Activated CD8-positive, alpha-beta T cell treated with anti-CD3 and anti-CD28 coated beads for 36 hours (primary cell): Measurements from ENCODE around the gene LYRM9. TPM values are rescaled to one million over a fixed set of nuclear protein-coding genes. Genes with fewer than 3 reads are reported as not detected.

Source experiments
- ATAC-seq: fragments of 200-7000 bp; cut with Tn5 transposase; one replicate; pipeline ENCODE4 v1.10.0; 2021; ENCODE audit warnings: mild to moderate bottlenecking, moderate library complexity
- CTCF ChIA-PET: fragments of 350-600 bp; sonication (Branson Sonifier 250); formaldehyde crosslinking; loops from one replicate; lab custom pipeline; 2021; ENCODE audit warnings: antibody characterized with exemption; lab: Charles Lee
- POLR2A ChIA-PET: fragments of 350-600 bp; sonication (Branson Sonifier 250); formaldehyde crosslinking; loops from one replicate; lab custom pipeline; 2021; ENCODE audit warnings: antibody characterized with exemption; lab: Charles Lee
- DNase-seq: peaks from one replicate; pipeline ENCODE4 v3.0.0-alpha.2; 2020
- H3K27ac Mint-ChIP-seq: one replicate; pipeline ENCODE4 v1.8.0; 2021; ENCODE audit warnings: mild to moderate bottlenecking, mixed read lengths
- H3K27me3 Mint-ChIP-seq: one replicate; pipeline ENCODE4 v1.8.0; 2021; ENCODE audit warnings: mixed read lengths
- H3K36me3 Mint-ChIP-seq: one replicate; pipeline ENCODE4 v1.8.0; 2021; ENCODE audit warnings: low read depth, mixed read lengths
- H3K4me1 Mint-ChIP-seq: one replicate; pipeline ENCODE4 v1.8.0; 2021; ENCODE audit warnings: low read depth, mixed read lengths
- H3K4me3 Mint-ChIP-seq: one replicate; pipeline ENCODE4 v1.8.0; 2021; ENCODE audit warnings: mild to moderate bottlenecking, moderate library complexity, mixed read lengths
- H3K9me3 Mint-ChIP-seq: one replicate; pipeline ENCODE4 v1.8.0; 2021; ENCODE audit warnings: mixed read lengths
- CTCF ChIP-seq: fragments of 200-600 bp; IDR thresholded peaks from one replicate; pipeline ENCODE4 v1.8.0; 2022; ENCODE audit warnings: antibody characterized with exemption, mild to moderate bottlenecking
- intact Hi-C: fragments of 100-400 bp; cut with micrococcal nuclease; formaldehyde crosslinking; loops from one replicate; pipeline ENCODE4 v1.10.0; 2022
- total RNA-seq, 2 experiments: library from RNA; stranded (reverse); gene quantifications; one replicate each; pipeline ENCODE4 v1.2.3, GENCODE V29; 2021

The LYRM9 gene
- total RNA-seq, 2 experiments from 2014 or later = 3.1 to 3.5 TPM

- Mint-ChIP-seq H3K27ac (no peak overlapping the region), H3K4me3 (no peak overlapping the region), H3K9me3 (no peaks in the 10 kb centered on the region), H3K27me3 (no peaks in the 10 kb centered on the region), H3K36me3 (no peaks in the 10 kb centered on the region), H3K4me1 (no peaks in the 10 kb centered on the region)
- ChIA-PET POLR2A (no interaction called here), CTCF (no interaction called here)
- no peak for ATAC-seq
- intact Hi-C loops = no loop called here
- DNase-seq = no peak
- no peak for TF ChIP-seq CTCF
Measured at GRCh38 chr17:27921599-27921998, 28.4 kb upstream of the LYRM9 start.

- no peaks in the 10 kb centered on the region for H3K27me3 Mint-ChIP-seq
- ATAC-seq (no peak), DNase-seq (no peak)
- POLR2A ChIA-PET = no interaction called here
- H3K9me3 Mint-ChIP-seq = no peaks in the 10 kb centered on the region
- CTCF ChIA-PET = no interaction called here
- intact Hi-C loops = no loop called here
- no peak for TF ChIP-seq CTCF
- no peaks in the 10 kb centered on the region for H3K36me3 Mint-ChIP-seq
- H3K4me1 Mint-ChIP-seq = no peaks in the 10 kb centered on the region
- no peak overlapping the region for H3K4me3 Mint-ChIP-seq
- H3K27ac Mint-ChIP-seq = no peak overlapping the region
Measured at GRCh38 chr17:27921077-27921476, 27.9 kb upstream of the LYRM9 start.

GRCh38 chr17:27920569-27920968 lies 27.4 kb upstream of the LYRM9 start:
- POLR2A ChIA-PET = no interaction called here
- DNase-seq (no peak), ATAC-seq (no peak)
- Mint-ChIP-seq H3K27me3 (no peaks in the 10 kb centered on the region), H3K27ac (no peak overlapping the region), H3K36me3 (no peaks in the 10 kb centered on the region), H3K4me3 (no peak overlapping the region), H3K4me1 (no peaks in the 10 kb centered on the region), H3K9me3 (no peaks in the 10 kb centered on the region)
- CTCF ChIA-PET = no interaction called here
- TF ChIP-seq CTCF = no peak
- intact Hi-C loops = no loop called here

GRCh38 chr17:27919079-27919478 lies 25.9 kb upstream of the LYRM9 start:
- Mint-ChIP-seq H3K9me3 (no peaks in the 10 kb centered on the region), H3K4me1 (no peaks in the 10 kb centered on the region), H3K36me3 (no peaks in the 10 kb centered on the region), H3K27ac (no peak overlapping the region), H3K4me3 (no peak overlapping the region), H3K27me3 (no peaks in the 10 kb centered on the region)
- CTCF ChIA-PET = no interaction called here
- intact Hi-C loops = no loop called here
- ATAC-seq = no peak
- DNase-seq = no peak
- no peak for TF ChIP-seq CTCF
- POLR2A ChIA-PET = no interaction called here

- Mint-ChIP-seq H3K36me3 (no peaks in the 10 kb centered on the region), H3K4me1 (no peaks in the 10 kb centered on the region), H3K27me3 (no peaks in the 10 kb centered on the region), H3K27ac (no peak overlapping the region), H3K4me3 (no peak overlapping the region), H3K9me3 (no peaks in the 10 kb centered on the region)
- CTCF ChIA-PET = no interaction called here
- intact Hi-C loops = no loop called here
- no peak for TF ChIP-seq CTCF
- ATAC-seq (no peak), DNase-seq (no peak)
- POLR2A ChIA-PET = no interaction called here
Measured at GRCh38 chr17:27918498-27918897, 25.3 kb upstream of the LYRM9 start.
